H1 (cell line): ENCODE data around the gene UFD1.

Experiments used
- CHD2 ChIP-seq: IDR thresholded peaks from 2 replicates; pipeline ENCODE4 v1.6.1; 2012; ENCODE audit warnings: low read length, improper control_type of control experiment
- EP300 ChIP-seq, 2 experiments: IDR thresholded peaks; 1 replicate in 1 of 2; 2 replicates in 1 of 2; pipeline ENCODE4 v1.6.1; 2011 to 2012; ENCODE audit warnings: low read depth in 2 of 2, low read length in 2 of 2, mild to moderate bottlenecking in 2 of 2, borderline replicate concordance in 1 of 2, inconsistent platforms in 1 of 2, moderate library complexity in 1 of 2
- EZH2 ChIP-seq: fragments of 200-600 bp; sonication (generic); IDR thresholded peaks from 2 replicates; pipeline ENCODE4 v1.7.1; 2012; ENCODE audit warnings: low read depth, mild to moderate bottlenecking, moderate library complexity, low read length, inconsistent platforms; ENCODE audit not compliant: severe bottlenecking
- GTF2F1 ChIP-seq: IDR thresholded peaks from 2 replicates; pipeline ENCODE4 v1.6.1; 2012; ENCODE audit warnings: low read depth, low read length, improper control_type of control experiment, borderline replicate concordance
- POLR2A ChIP-seq, 2 experiments: IDR thresholded peaks; 1 replicate in 1 of 2; 2 replicates in 1 of 2; pipeline ENCODE4 v1.6.1; 2011; ENCODE audit warnings: low read depth in 2 of 2, low read length in 2 of 2, mild to moderate bottlenecking in 2 of 2; ENCODE audit errors: control extremely low read depth in 1 of 2
- POLR2AphosphoS5 ChIP-seq: IDR thresholded peaks from 2 replicates; pipeline ENCODE4 v1.6.1; 2011; ENCODE audit warnings: low read depth, low read length
- SP1 ChIP-seq: IDR thresholded peaks from 2 replicates; pipeline ENCODE4 v1.6.1; 2011; ENCODE audit warnings: low read depth, low read length
- SRF ChIP-seq: IDR thresholded peaks from 2 replicates; pipeline ENCODE4 v1.6.1; 2011; ENCODE audit warnings: mild to moderate bottlenecking, low read depth, low read length, moderate library complexity
- TAF1 ChIP-seq: IDR thresholded peaks from 2 replicates; pipeline ENCODE4 v1.6.1; 2011; ENCODE audit warnings: mild to moderate bottlenecking, low read depth, low read length
- TCF12 ChIP-seq: IDR thresholded peaks from 2 replicates; pipeline ENCODE4 v1.6.1; 2011; ENCODE audit warnings: low read depth, mild to moderate bottlenecking, low read length
- TF ChIP-seq, protein P1 (sequence below), 3 experiments: IDR thresholded peaks; 1 replicate in 2 of 3; 2 replicates in 1 of 3; pipeline versions ENCODE4 v1.5.1 to v1.6.1; 2011; ENCODE audit warnings: low read length in 3 of 3, mild to moderate bottlenecking in 3 of 3, inconsistent platforms in 2 of 3, low read depth in 1 of 3, moderate library complexity in 1 of 3; ENCODE audit not compliant: insufficient read depth in 1 of 3; ENCODE audit errors: control extremely low read depth in 1 of 3

DNA sequence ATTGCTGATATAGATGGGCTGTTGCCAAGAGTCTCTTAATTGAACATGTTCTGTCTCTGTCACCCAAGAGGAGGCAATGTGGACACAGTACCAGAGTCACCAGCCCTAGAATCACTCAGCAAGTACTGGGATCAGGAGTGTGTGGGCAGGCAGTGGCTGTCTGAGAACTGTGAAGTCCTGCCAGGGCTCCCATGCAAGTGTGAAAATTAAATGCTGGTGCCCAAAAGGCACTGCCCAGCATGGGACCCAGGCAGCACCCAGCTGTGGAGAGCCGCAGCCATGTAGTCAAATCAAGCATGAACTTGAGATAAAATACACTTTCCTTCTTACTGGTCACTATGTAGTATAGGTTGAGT lies 67.3 kb downstream of the UFD1 start:
- TF ChIP-seq, protein P1, sequence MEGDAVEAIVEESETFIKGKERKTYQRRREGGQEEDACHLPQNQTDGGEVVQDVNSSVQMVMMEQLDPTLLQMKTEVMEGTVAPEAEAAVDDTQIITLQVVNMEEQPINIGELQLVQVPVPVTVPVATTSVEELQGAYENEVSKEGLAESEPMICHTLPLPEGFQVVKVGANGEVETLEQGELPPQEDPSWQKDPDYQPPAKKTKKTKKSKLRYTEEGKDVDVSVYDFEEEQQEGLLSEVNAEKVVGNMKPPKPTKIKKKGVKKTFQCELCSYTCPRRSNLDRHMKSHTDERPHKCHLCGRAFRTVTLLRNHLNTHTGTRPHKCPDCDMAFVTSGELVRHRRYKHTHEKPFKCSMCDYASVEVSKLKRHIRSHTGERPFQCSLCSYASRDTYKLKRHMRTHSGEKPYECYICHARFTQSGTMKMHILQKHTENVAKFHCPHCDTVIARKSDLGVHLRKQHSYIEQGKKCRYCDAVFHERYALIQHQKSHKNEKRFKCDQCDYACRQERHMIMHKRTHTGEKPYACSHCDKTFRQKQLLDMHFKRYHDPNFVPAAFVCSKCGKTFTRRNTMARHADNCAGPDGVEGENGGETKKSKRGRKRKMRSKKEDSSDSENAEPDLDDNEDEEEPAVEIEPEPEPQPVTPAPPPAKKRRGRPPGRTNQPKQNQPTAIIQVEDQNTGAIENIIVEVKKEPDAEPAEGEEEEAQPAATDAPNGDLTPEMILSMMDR (IDR thresholded peaks at IDR 0.05; ENCODE audit: control extremely low read depth in 1 of 3, insufficient read depth in 1 of 3, low read depth in 1 of 3, low read length in 3 of 3) = no peak
- no peak for TF ChIP-seq POLR2A (IDR thresholded peaks at IDR 0.05; ENCODE audit: control extremely low read depth in 1 of 2, low read depth in 2 of 2, low read length in 2 of 2)
- no peak for TF ChIP-seq EP300 (IDR thresholded peaks at IDR 0.05; ENCODE audit: borderline replicate concordance in 1 of 2, low read depth in 2 of 2, low read length in 2 of 2)
- no peak for TF ChIP-seq TAF1
- TF ChIP-seq EZH2 = no peak
- TF ChIP-seq TCF12 = no peak
- TF ChIP-seq POLR2AphosphoS5 = no peak
- no peak for TF ChIP-seq SP1
- no peak for TF ChIP-seq GTF2F1
- no peak for TF ChIP-seq SRF
- no peak for TF ChIP-seq CHD2
